Trophoblast cell (in vitro differentiated cells and primary cell): ENCODE data around the gene PRSS36.

Source experiments
- DNase-seq, 2 donors: peaks; one replicate each; pipeline ENCODE4 v3.0.0-alpha.2; 2016
- H2AFZ ChIP-seq: 2 replicates; pipeline ENCODE4 v1.6.1; 2013; ENCODE audit warnings: low read length, moderate library complexity, mild to moderate bottlenecking; ENCODE audit not compliant: insufficient read depth, poor library complexity
- H2AK5ac ChIP-seq: 2 replicates; pipeline ENCODE4 v1.6.1; 2013; ENCODE audit warnings: mild to moderate bottlenecking, low read length
- H2BK120ac ChIP-seq: 2 replicates; pipeline ENCODE4 v1.6.1; 2013; ENCODE audit warnings: low read length, mild to moderate bottlenecking, moderate library complexity; ENCODE audit not compliant: insufficient read depth, poor library complexity
- H2BK12ac ChIP-seq: 2 replicates; pipeline ENCODE4 v1.6.1; 2013; ENCODE audit warnings: mild to moderate bottlenecking, low read length, moderate library complexity
- H2BK5ac ChIP-seq: 2 replicates; pipeline ENCODE4 v1.6.1; 2013; ENCODE audit warnings: low read length, low read depth, moderate library complexity, mild to moderate bottlenecking; ENCODE audit not compliant: poor library complexity
- H3K14ac ChIP-seq: 2 replicates; pipeline ENCODE4 v1.6.1; 2013; ENCODE audit warnings: mild to moderate bottlenecking, low read length
- H3K18ac ChIP-seq: 2 replicates; pipeline ENCODE4 v1.6.1; 2013; ENCODE audit warnings: mild to moderate bottlenecking, low read length
- H3K23ac ChIP-seq: 2 replicates; pipeline ENCODE4 v1.6.1; 2013; ENCODE audit warnings: low read length
- H3K27ac ChIP-seq: 2 replicates; pipeline ENCODE4 v1.5.1; 2013; ENCODE audit warnings: low read depth, mild to moderate bottlenecking, inconsistent platforms, low read length, moderate library complexity
- H3K27me3 ChIP-seq: 2 replicates; pipeline ENCODE4 v1.6.1; 2013; ENCODE audit warnings: inconsistent platforms, mild to moderate bottlenecking, low read length, moderate library complexity; ENCODE audit not compliant: insufficient read depth
- H3K36me3 ChIP-seq, 2 experiments: 1 replicate in 1 of 2; 2 replicates in 1 of 2; pipeline ENCODE4 v1.6.1; 2013; ENCODE audit warnings: low read length in 2 of 2, mild to moderate bottlenecking in 2 of 2, moderate library complexity in 1 of 2; ENCODE audit not compliant: insufficient read depth in 2 of 2, control insufficient read depth in 1 of 2
- H3K4ac ChIP-seq: 2 replicates; pipeline ENCODE4 v1.6.1; 2013; ENCODE audit warnings: low read depth, mild to moderate bottlenecking, low read length, moderate library complexity
- H3K4me1 ChIP-seq, 2 experiments: 1 replicate in 1 of 2; 2 replicates in 1 of 2; pipeline ENCODE4 v1.6.1; 2013; ENCODE audit warnings: low read length in 2 of 2, mild to moderate bottlenecking in 2 of 2, moderate library complexity in 1 of 2; ENCODE audit not compliant: insufficient read depth in 2 of 2, control insufficient read depth in 1 of 2
- H3K4me2 ChIP-seq: 2 replicates; pipeline ENCODE4 v1.6.1; 2013; ENCODE audit warnings: inconsistent platforms, mild to moderate bottlenecking, low read length, moderate library complexity
- H3K4me3 ChIP-seq: 2 replicates; pipeline ENCODE4 v1.5.1; 2013; ENCODE audit warnings: mild to moderate bottlenecking, low read depth, low read length, inconsistent platforms
- H3K79me1 ChIP-seq: one replicate; pipeline ENCODE4 v1.6.1; 2013; ENCODE audit warnings: low read length
- H3K79me2 ChIP-seq: 2 replicates; pipeline ENCODE4 v1.6.1; 2013; ENCODE audit warnings: low read length, mild to moderate bottlenecking; ENCODE audit not compliant: control insufficient read depth, insufficient read depth, poor library complexity
- H3K9ac ChIP-seq: 2 replicates; pipeline ENCODE4 v1.6.1; 2013; ENCODE audit warnings: mild to moderate bottlenecking, low read length
- H3K9me3 ChIP-seq: 2 replicates; pipeline ENCODE4 v1.6.1; 2013; ENCODE audit warnings: low read depth, mild to moderate bottlenecking, control low read depth, inconsistent platforms, low read length; ENCODE audit not compliant: insufficient read depth
- H4K12ac ChIP-seq: 2 replicates; pipeline ENCODE4 v1.6.1; 2013; ENCODE audit warnings: low read depth, mild to moderate bottlenecking, low read length, moderate library complexity
- H4K8ac ChIP-seq: 2 replicates; pipeline ENCODE4 v1.6.1; 2013; ENCODE audit warnings: low read depth, mild to moderate bottlenecking, low read length, moderate library complexity
- H4K91ac ChIP-seq: one replicate; pipeline ENCODE4 v1.6.1; 2013; ENCODE audit warnings: low read depth, mild to moderate bottlenecking, low read length, moderate library complexity
- WGBS: extraction: QIAGEN DNeasy Blood & Tissue Kit; methylation state at CpG from one replicate; pipeline ENCODE4 v1.1.7; 2013; ENCODE audit warnings: missing lambda C conversion rate; ENCODE audit not compliant: insufficient read length, insufficient coverage; ENCODE audit errors: extremely low coverage; 5-methylcytosine and 5-hydroxymethylcytosine counted together

Gene PRSS36

GRCh38 chr16:31185339-31185738 lies 35.5 kb upstream of the PRSS36 start:
- H3K36me3 ChIP-seq: peaks cover 47 to 69% of the 10 kb centered on the region in 2 experiments
- H4K91ac ChIP-seq: no peak overlapping the region
- no peak overlapping the region for H3K4me2 ChIP-seq
- no peaks in the 10 kb centered on the region for H3K27me3 ChIP-seq
- no peak overlapping the region for H3K27ac ChIP-seq
- no peak overlapping the region for H3K23ac ChIP-seq
- no peak overlapping the region for H4K8ac ChIP-seq
- H3K9ac ChIP-seq: no peak overlapping the region
- H3K18ac ChIP-seq: no peak overlapping the region
- no peak overlapping the region for H3K14ac ChIP-seq
- no peak overlapping the region for H2BK5ac ChIP-seq
- H2BK120ac ChIP-seq: no peak overlapping the region
- H3K79me1 ChIP-seq: peaks cover 4% of the 10 kb centered on the region
- no peak overlapping the region for H3K4me3 ChIP-seq
- no peak overlapping the region for H2AFZ ChIP-seq
- no peak overlapping the region for H3K4ac ChIP-seq
- no peak for DNase-seq
- no peak overlapping the region for H2AK5ac ChIP-seq
- WGBS: no CpG with 5 or more reads among the region's 5 CpGs
- H3K79me2 ChIP-seq: peaks cover 26% of the 10 kb centered on the region
- H2BK12ac ChIP-seq: no peak overlapping the region
- no peaks in the 10 kb centered on the region for H3K9me3 ChIP-seq
- no peak overlapping the region for H4K12ac ChIP-seq
- peaks cover 3 to 4% of the 10 kb centered on the region in 2 experiments for H3K4me1 ChIP-seq

GRCh38 chr16:31184888-31185287 lies 35.0 kb upstream of the PRSS36 start:
- WGBS: no CpG with 5 or more reads among the region's 14 CpGs
- DNase-seq: no peak
- peaks cover 9% of the 10 kb centered on the region for H3K79me1 ChIP-seq

GRCh38 chr16:31183432-31184428 lies 33.9 kb upstream of the PRSS36 start:
- no peak overlapping the region for H4K91ac ChIP-seq
- H3K4me2 ChIP-seq: no peak overlapping the region
- no peak overlapping the region for H2BK120ac ChIP-seq
- H3K4me1 ChIP-seq: peaks cover 3 to 4% of the 10 kb centered on the region in 2 experiments
- peaks cover 32% of the 10 kb centered on the region for H3K79me2 ChIP-seq
- H2BK12ac ChIP-seq: no peak overlapping the region
- no peak overlapping the region for H3K4me3 ChIP-seq
- no peak overlapping the region for H3K27ac ChIP-seq
- H3K27me3 ChIP-seq: no peaks in the 10 kb centered on the region
- peak overlapping the region; percentile 97 for H3K4ac ChIP-seq
- no peak overlapping the region for H3K9ac ChIP-seq
- H2AK5ac ChIP-seq: no peak overlapping the region
- peaks cover 40 to 56% of the 10 kb centered on the region in 2 experiments for H3K36me3 ChIP-seq
- no CpG with 5 or more reads among the region's 10 CpGs for WGBS
- H3K14ac ChIP-seq: no peak overlapping the region
- no peak overlapping the region for H4K8ac ChIP-seq
- peak in 1 of 2 donors; percentile 9 for DNase-seq
- H3K18ac ChIP-seq: no peak overlapping the region
- H3K23ac ChIP-seq: no peak overlapping the region
- no peak overlapping the region for H4K12ac ChIP-seq
- H2AFZ ChIP-seq: no peak overlapping the region
- no peaks in the 10 kb centered on the region for H3K9me3 ChIP-seq
- H2BK5ac ChIP-seq: no peak overlapping the region
- H3K79me1 ChIP-seq: peaks cover 13% of the 10 kb centered on the region

More at GRCh38 chr16:31184888-31185287, 35.0 kb upstream of the PRSS36 start:
- peaks cover 3 to 4% of the 10 kb centered on the region in 2 experiments for H3K4me1 ChIP-seq
- no peak overlapping the region for H3K4ac ChIP-seq
- H4K8ac ChIP-seq: no peak overlapping the region
- H2BK120ac ChIP-seq: no peak overlapping the region
- H3K79me2 ChIP-seq: peaks cover 30% of the 10 kb centered on the region
- no peak overlapping the region for H3K4me2 ChIP-seq
- no peak overlapping the region for H2AFZ ChIP-seq
- no peaks in the 10 kb centered on the region for H3K27me3 ChIP-seq
- no peak overlapping the region for H3K14ac ChIP-seq
- H3K27ac ChIP-seq: no peak overlapping the region
- no peak overlapping the region for H3K9ac ChIP-seq
- no peak overlapping the region for H2BK5ac ChIP-seq
- no peak overlapping the region for H2BK12ac ChIP-seq
- no peak overlapping the region for H4K91ac ChIP-seq
- H3K23ac ChIP-seq: no peak overlapping the region
- H2AK5ac ChIP-seq: no peak overlapping the region
- H3K18ac ChIP-seq: no peak overlapping the region
- no peak overlapping the region for H4K12ac ChIP-seq
- no peaks in the 10 kb centered on the region for H3K9me3 ChIP-seq
- peaks cover 43 to 64% of the 10 kb centered on the region in 2 experiments for H3K36me3 ChIP-seq
- H3K4me3 ChIP-seq: no peak overlapping the region

GRCh38 chr16:31182391-31182790 lies 32.5 kb upstream of the PRSS36 start:
- no peak overlapping the region for H4K91ac ChIP-seq

More at GRCh38 chr16:31182391-31182790, 32.5 kb upstream of the PRSS36 start:
- Histone ChIP-seq H2BK12ac (no peak overlapping the region), H3K79me2 (peaks cover 32% of the 10 kb centered on the region), H3K23ac (no peak overlapping the region), H3K27ac (no peak overlapping the region), H2BK5ac (no peak overlapping the region), H3K4ac (peak overlapping the region; percentile 98), H2BK120ac (no peak overlapping the region), H3K18ac (no peak overlapping the region), H3K36me3 (peaks cover 34 to 47% of the 10 kb centered on the region in 2 experiments), H3K4me2 (peak overlapping the region; percentile 96), H3K9ac (no peak overlapping the region), H3K4me3 (no peak overlapping the region), H2AK5ac (no peak overlapping the region), H3K14ac (no peak overlapping the region), H4K12ac (no peak overlapping the region), H2AFZ (no peak overlapping the region), H3K9me3 (no peaks in the 10 kb centered on the region), H3K27me3 (no peaks in the 10 kb centered on the region), H3K79me1 (peaks cover 13% of the 10 kb centered on the region), H4K8ac (no peak overlapping the region), H3K4me1 (peaks cover 3 to 4% of the 10 kb centered on the region in 2 experiments)
- no peak for DNase-seq
- no CpG with 5 or more reads among the region's 7 CpGs for WGBS
